ENCODE measurements around the gene EXOC2. TPM values are rescaled to one million over a fixed set of nuclear protein-coding genes. Genes with fewer than 3 reads are reported as not detected.
A peak's percentile ranks its signal among the peaks of the same experiment; 100 is the strongest.

The EXOC2 gene
- total RNA-seq, 3 donors from 2014 or later (not counting 1 experiment from before 2014, with no cell fraction given) = 22.1 to 30.8 (median 26.5) TPM

- H3K27me3 Mint-ChIP-seq (ENCODE audit: low read depth in 2 of 2) = no peaks in the 10 kb centered on the region
- H3K27ac ChIP-seq (ENCODE audit: low read length) = no peak overlapping the region
- TF ChIP-seq, protein P1, sequence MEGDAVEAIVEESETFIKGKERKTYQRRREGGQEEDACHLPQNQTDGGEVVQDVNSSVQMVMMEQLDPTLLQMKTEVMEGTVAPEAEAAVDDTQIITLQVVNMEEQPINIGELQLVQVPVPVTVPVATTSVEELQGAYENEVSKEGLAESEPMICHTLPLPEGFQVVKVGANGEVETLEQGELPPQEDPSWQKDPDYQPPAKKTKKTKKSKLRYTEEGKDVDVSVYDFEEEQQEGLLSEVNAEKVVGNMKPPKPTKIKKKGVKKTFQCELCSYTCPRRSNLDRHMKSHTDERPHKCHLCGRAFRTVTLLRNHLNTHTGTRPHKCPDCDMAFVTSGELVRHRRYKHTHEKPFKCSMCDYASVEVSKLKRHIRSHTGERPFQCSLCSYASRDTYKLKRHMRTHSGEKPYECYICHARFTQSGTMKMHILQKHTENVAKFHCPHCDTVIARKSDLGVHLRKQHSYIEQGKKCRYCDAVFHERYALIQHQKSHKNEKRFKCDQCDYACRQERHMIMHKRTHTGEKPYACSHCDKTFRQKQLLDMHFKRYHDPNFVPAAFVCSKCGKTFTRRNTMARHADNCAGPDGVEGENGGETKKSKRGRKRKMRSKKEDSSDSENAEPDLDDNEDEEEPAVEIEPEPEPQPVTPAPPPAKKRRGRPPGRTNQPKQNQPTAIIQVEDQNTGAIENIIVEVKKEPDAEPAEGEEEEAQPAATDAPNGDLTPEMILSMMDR (IDR thresholded peaks at IDR 0.05) = no peak
- peaks cover 10% of the 10 kb centered on the region for H3K36me3 ChIP-seq (ENCODE audit: control insufficient read depth, insufficient read depth, low read length)
- H3K27me3 ChIP-seq (ENCODE audit: control insufficient read depth, insufficient read depth, low read length) = no peaks in the 10 kb centered on the region
- no peaks in the 10 kb centered on the region for H3K9me3 ChIP-seq (ENCODE audit: control insufficient read depth, insufficient read depth, low read length)
- H3K4me3 ChIP-seq (ENCODE audit: low read length) = no peak overlapping the region
- no peaks in the 10 kb centered on the region for H3K9me3 Mint-ChIP-seq
- intact Hi-C loops (cut with micrococcal nuclease) = no loop called here
- H3K36me3 Mint-ChIP-seq = peaks cover 7% of the 10 kb centered on the region
- WGBS (ENCODE audit: insufficient coverage) = 69% methylated on average over 6 of the region's 8 CpGs
- no peak overlapping the region for H3K4me3 Mint-ChIP-seq
- peaks cover 4 to 5% of the 10 kb centered on the region in 2 donors for H3K4me1 Mint-ChIP-seq
- H3K27ac Mint-ChIP-seq = no peak overlapping the region
- ATAC-seq (no peak), DNase-seq (no peak)
- no peaks in the 10 kb centered on the region for H3K4me1 ChIP-seq (ENCODE audit: control insufficient read depth, insufficient read depth, low read length)
Measured at GRCh38 chr6:527989-528673, 164.8 kb downstream of the EXOC2 start.

DNA sequence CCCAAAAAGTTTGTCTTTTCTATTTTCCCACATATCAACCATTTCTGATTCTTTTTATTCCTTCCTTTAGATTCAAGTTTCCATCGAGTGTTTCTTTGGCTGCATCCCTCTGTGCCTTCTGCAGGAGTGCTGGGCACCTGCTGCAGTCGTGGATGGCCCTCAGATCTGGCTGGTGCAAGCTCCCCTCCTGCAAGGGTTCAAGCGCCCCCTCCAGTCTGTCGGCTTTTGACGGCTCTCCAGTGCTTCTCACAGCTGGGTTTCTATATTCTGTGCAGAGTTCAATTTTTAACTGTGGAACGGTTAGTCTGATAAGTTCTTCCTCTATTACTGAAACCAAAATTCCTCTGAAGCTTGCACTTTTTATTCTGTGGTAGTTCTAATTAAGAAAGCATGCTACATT, 168.1 kb downstream of the EXOC2 start:
- H3K9me3 Mint-ChIP-seq = no peaks in the 10 kb centered on the region
- Histone ChIP-seq H3K9me3 (ENCODE audit: control insufficient read depth, insufficient read depth, low read length) (no peaks in the 10 kb centered on the region), H3K4me3 (ENCODE audit: low read length) (no peak overlapping the region), H3K27me3 (ENCODE audit: control insufficient read depth, insufficient read depth, low read length) (no peaks in the 10 kb centered on the region), H3K36me3 (ENCODE audit: control insufficient read depth, insufficient read depth, low read length) (peaks cover 11% of the 10 kb centered on the region), H3K4me1 (ENCODE audit: control insufficient read depth, insufficient read depth, low read length) (no peaks in the 10 kb centered on the region), H3K27ac (ENCODE audit: low read length) (no peak overlapping the region)
- H3K36me3 Mint-ChIP-seq = peaks cover 10% of the 10 kb centered on the region
- DNase-seq (peak in 1 of 2 donors; percentile 57), ATAC-seq (peak in 1 of 3 donors; percentile 29)
- TF ChIP-seq, protein P1 (IDR thresholded peaks at IDR 0.05) = no peak
- no peaks in the 10 kb centered on the region for H3K27me3 Mint-ChIP-seq (ENCODE audit: low read depth in 2 of 2)
- no peak overlapping the region for H3K4me3 Mint-ChIP-seq
- 73% methylated on average over 4 of the region's 6 CpGs for WGBS (ENCODE audit: insufficient coverage)
- H3K4me1 Mint-ChIP-seq = peaks cover 4 to 9% of the 10 kb centered on the region in 2 donors
- H3K27ac Mint-ChIP-seq = no peak overlapping the region
- intact Hi-C loops (cut with micrococcal nuclease) = no loop called here

DNA sequence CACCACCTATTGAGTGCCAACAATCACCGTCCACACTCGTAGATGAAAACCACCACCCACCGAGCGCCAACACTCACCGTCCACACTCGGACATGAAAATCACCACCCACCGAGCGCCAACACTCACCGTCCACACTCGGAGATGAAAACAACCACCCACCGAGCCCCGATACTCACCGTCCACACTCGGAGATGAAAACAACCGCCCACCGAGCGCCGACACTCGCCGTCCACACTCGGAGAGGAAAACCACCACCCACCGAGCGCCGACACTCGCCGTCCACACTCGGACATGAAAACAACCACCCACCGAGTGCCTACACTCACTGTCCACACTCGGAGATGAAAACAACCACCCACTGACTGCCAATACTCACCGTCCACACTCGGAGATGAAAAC, 172.1 kb downstream of the EXOC2 start:
- Histone ChIP-seq H3K27me3 (ENCODE audit: control insufficient read depth, insufficient read depth, low read length) (no peaks in the 10 kb centered on the region), H3K36me3 (ENCODE audit: control insufficient read depth, insufficient read depth, low read length) (peaks cover 9% of the 10 kb centered on the region), H3K4me3 (ENCODE audit: low read length) (no peak overlapping the region), H3K9me3 (ENCODE audit: control insufficient read depth, insufficient read depth, low read length) (no peaks in the 10 kb centered on the region), H3K27ac (ENCODE audit: low read length) (no peak overlapping the region), H3K4me1 (ENCODE audit: control insufficient read depth, insufficient read depth, low read length) (no peaks in the 10 kb centered on the region)
- TF ChIP-seq, protein P1 (IDR thresholded peaks at IDR 0.05) = no peak
- Mint-ChIP-seq H3K27me3 (ENCODE audit: low read depth in 2 of 2) (no peaks in the 10 kb centered on the region), H3K36me3 (peaks cover 10% of the 10 kb centered on the region), H3K9me3 (peaks cover 0 to 2% of the 10 kb centered on the region in 2 donors), H3K4me3 (no peak overlapping the region), H3K4me1 (peaks cover 14 to 19% of the 10 kb centered on the region in 2 donors), H3K27ac (peak overlapping the region; percentile 73 to 78)
- DNase-seq (no peak), ATAC-seq (no peak)
- intact Hi-C loops (cut with micrococcal nuclease) = no loop called here
- 92% methylated on average over 31 of the region's 31 CpGs for WGBS (ENCODE audit: insufficient coverage)

- H3K9me3 ChIP-seq (ENCODE audit: control insufficient read depth, insufficient read depth, low read length) = no peaks in the 10 kb centered on the region
- 100% methylated on average over 3 of the region's 4 CpGs for WGBS (ENCODE audit: insufficient coverage)
- H3K4me1 ChIP-seq (ENCODE audit: control insufficient read depth, insufficient read depth, low read length) = peaks cover 4% of the 10 kb centered on the region
- H3K36me3 ChIP-seq (ENCODE audit: control insufficient read depth, insufficient read depth, low read length) = peaks cover 9% of the 10 kb centered on the region
- Mint-ChIP-seq H3K4me1 (peaks cover 26 to 28% of the 10 kb centered on the region in 2 donors), H3K36me3 (peaks cover 10% of the 10 kb centered on the region), H3K4me3 (no peak overlapping the region), H3K9me3 (peaks cover 0 to 2% of the 10 kb centered on the region in 2 donors), H3K27me3 (ENCODE audit: low read depth in 2 of 2) (no peaks in the 10 kb centered on the region), H3K27ac (peak overlapping the region in 1 of 2 donors; percentile 53)
- ATAC-seq = no peak
- H3K27me3 ChIP-seq (ENCODE audit: control insufficient read depth, insufficient read depth, low read length) = no peaks in the 10 kb centered on the region
- TF ChIP-seq, protein P1 (IDR thresholded peaks at IDR 0.05) = no peak
- DNase-seq = no peak
- intact Hi-C loops (cut with micrococcal nuclease) = no loop called here
- no peak overlapping the region for H3K27ac ChIP-seq (ENCODE audit: low read length)
- no peak overlapping the region for H3K4me3 ChIP-seq (ENCODE audit: low read length)
Measured at GRCh38 chr6:518218-518617, 174.7 kb downstream of the EXOC2 start.

All from natural killer cell (primary cell).